ENCODE results near the gene ADGRG2.

The ADGRG2 gene

GRCh38 chrX:19049110-19049509 lies 73.2 kb downstream of the ADGRG2 start:
- TF ChIP-seq MAX (IDR thresholded peaks at IDR 0.05): no peak
- no peak for TF ChIP-seq RAD21 (IDR thresholded peaks at IDR 0.05; ENCODE audit: low read depth)
- no peak for TF ChIP-seq TEAD4 (IDR thresholded peaks at IDR 0.05)
- TF ChIP-seq CEBPB (IDR thresholded peaks at IDR 0.05): no peak
- TF ChIP-seq USF1 (IDR thresholded peaks at IDR 0.05): no peak
- TF ChIP-seq CREB1 (IDR thresholded peaks at IDR 0.05; ENCODE audit: low read depth): no peak
- no peak for TF ChIP-seq ZBTB7A (IDR thresholded peaks at IDR 0.05; ENCODE audit: low read depth)
- TF ChIP-seq TAF1 (IDR thresholded peaks at IDR 0.05; ENCODE audit: low read depth): no peak
- TF ChIP-seq NFIC (IDR thresholded peaks at IDR 0.05): no peak
- TF ChIP-seq YY1 (IDR thresholded peaks at IDR 0.05; ENCODE audit: low read depth): no peak
- TF ChIP-seq TCF12 (IDR thresholded peaks at IDR 0.05; ENCODE audit: low read depth): no peak

- TF ChIP-seq EGR1 (IDR thresholded peaks at IDR 0.05) (no peak), ZBTB7A (IDR thresholded peaks at IDR 0.05; ENCODE audit: low read depth) (no peak), CEBPB (IDR thresholded peaks at IDR 0.05) (no peak), TEAD4 (IDR thresholded peaks at IDR 0.05) (no peak), TAF1 (IDR thresholded peaks at IDR 0.05; ENCODE audit: low read depth) (no peak)
Observed at GRCh38 chrX:19046343-19047215, 75.7 kb downstream of the ADGRG2 start.

GRCh38 chrX:19040373-19040772 lies 81.9 kb downstream of the ADGRG2 start:
- TF ChIP-seq USF1 (IDR thresholded peaks at IDR 0.05): no peak
- peak; percentile 33; the same call in 1 of the 2 replicates for TF ChIP-seq RAD21 (IDR thresholded peaks at IDR 0.05; ENCODE audit: low read depth)

- no peak for TF ChIP-seq ZBTB7A (IDR thresholded peaks at IDR 0.05; ENCODE audit: low read depth)
- TF ChIP-seq EP300 (IDR thresholded peaks at IDR 0.05; ENCODE audit: borderline replicate concordance): no peak
- no peak for TF ChIP-seq CREB1 (IDR thresholded peaks at IDR 0.05; ENCODE audit: low read depth)
- no peak for TF ChIP-seq EGR1 (IDR thresholded peaks at IDR 0.05)
- TF ChIP-seq MAX (IDR thresholded peaks at IDR 0.05): no peak
- TF ChIP-seq FOXM1 (IDR thresholded peaks at IDR 0.05; ENCODE audit: borderline replicate concordance, low read depth): no peak
- no peak for TF ChIP-seq TCF12 (IDR thresholded peaks at IDR 0.05; ENCODE audit: low read depth)
- TF ChIP-seq CEBPB (IDR thresholded peaks at IDR 0.05): no peak
- TF ChIP-seq NFIC (IDR thresholded peaks at IDR 0.05): no peak
Observed at GRCh38 chrX:19034025-19034424, 88.2 kb downstream of the ADGRG2 start.

GRCh38 chrX:19030805-19031204 lies 91.5 kb downstream of the ADGRG2 start:
- TF ChIP-seq REST (IDR thresholded peaks at IDR 0.05; ENCODE audit: low read depth) (no peak), MAX (IDR thresholded peaks at IDR 0.05) (no peak), CREB1 (IDR thresholded peaks at IDR 0.05; ENCODE audit: low read depth) (no peak), YY1 (IDR thresholded peaks at IDR 0.05; ENCODE audit: low read depth) (no peak), RAD21 (IDR thresholded peaks at IDR 0.05; ENCODE audit: low read depth) (no peak), ZBTB7A (IDR thresholded peaks at IDR 0.05; ENCODE audit: low read depth) (no peak), TEAD4 (IDR thresholded peaks at IDR 0.05) (no peak), USF1 (IDR thresholded peaks at IDR 0.05) (no peak), CEBPB (IDR thresholded peaks at IDR 0.05) (no peak), TAF1 (IDR thresholded peaks at IDR 0.05; ENCODE audit: low read depth) (no peak), TCF12 (IDR thresholded peaks at IDR 0.05; ENCODE audit: low read depth) (no peak), NFIC (IDR thresholded peaks at IDR 0.05) (no peak)

- no peak for TF ChIP-seq NFIC (IDR thresholded peaks at IDR 0.05)
- TF ChIP-seq EGR1 (IDR thresholded peaks at IDR 0.05): no peak
- no peak for TF ChIP-seq RAD21 (IDR thresholded peaks at IDR 0.05; ENCODE audit: low read depth)
- no peak for TF ChIP-seq TAF1 (IDR thresholded peaks at IDR 0.05; ENCODE audit: low read depth)
- TF ChIP-seq FOXM1 (IDR thresholded peaks at IDR 0.05; ENCODE audit: borderline replicate concordance, low read depth): no peak
- no peak for TF ChIP-seq MAX (IDR thresholded peaks at IDR 0.05)
- TF ChIP-seq ZBTB7A (IDR thresholded peaks at IDR 0.05; ENCODE audit: low read depth): no peak
- no peak for TF ChIP-seq EP300 (IDR thresholded peaks at IDR 0.05; ENCODE audit: borderline replicate concordance)
- no peak for TF ChIP-seq TEAD4 (IDR thresholded peaks at IDR 0.05)
- no peak for TF ChIP-seq CREB1 (IDR thresholded peaks at IDR 0.05; ENCODE audit: low read depth)
- TF ChIP-seq REST (IDR thresholded peaks at IDR 0.05; ENCODE audit: low read depth): no peak
- no peak for TF ChIP-seq USF1 (IDR thresholded peaks at IDR 0.05)
- TF ChIP-seq CEBPB (IDR thresholded peaks at IDR 0.05): no peak
- no peak for TF ChIP-seq TCF12 (IDR thresholded peaks at IDR 0.05; ENCODE audit: low read depth)
- TF ChIP-seq YY1 (IDR thresholded peaks at IDR 0.05; ENCODE audit: low read depth): no peak
Observed at GRCh38 chrX:19028560-19028959, 93.7 kb downstream of the ADGRG2 start.
